Gastroesophageal sphincter (tissue), 3 donors: ENCODE measurements around the gene KIF26B.

Source experiments
- EP300 ChIP-seq: sonication (generic); formaldehyde crosslinking; IDR thresholded peaks from one replicate; pipeline ENCODE4 v1.6.1; 2017; ENCODE audit warnings: antibody characterized with exemption, mild to moderate bottlenecking
- POLR2AphosphoS5 ChIP-seq: sonication (generic); formaldehyde crosslinking; IDR thresholded peaks from one replicate; pipeline ENCODE4 v1.6.1; 2017; ENCODE audit warnings: antibody characterized with exemption
- TF ChIP-seq, protein P1 (sequence below), 4 experiments: fragments of 200-600 bp in 2 of 4; fragments of 450-650 bp in 2 of 4; sonication (generic) in 1 of 4; IDR thresholded peaks; one replicate each; pipeline ENCODE4 v1.5.1; 2017 to 2019; ENCODE audit warnings: antibody characterized with exemption in 4 of 4, mild to moderate bottlenecking in 2 of 4, moderate library complexity in 2 of 4

- TF ChIP-seq, protein P1, sequence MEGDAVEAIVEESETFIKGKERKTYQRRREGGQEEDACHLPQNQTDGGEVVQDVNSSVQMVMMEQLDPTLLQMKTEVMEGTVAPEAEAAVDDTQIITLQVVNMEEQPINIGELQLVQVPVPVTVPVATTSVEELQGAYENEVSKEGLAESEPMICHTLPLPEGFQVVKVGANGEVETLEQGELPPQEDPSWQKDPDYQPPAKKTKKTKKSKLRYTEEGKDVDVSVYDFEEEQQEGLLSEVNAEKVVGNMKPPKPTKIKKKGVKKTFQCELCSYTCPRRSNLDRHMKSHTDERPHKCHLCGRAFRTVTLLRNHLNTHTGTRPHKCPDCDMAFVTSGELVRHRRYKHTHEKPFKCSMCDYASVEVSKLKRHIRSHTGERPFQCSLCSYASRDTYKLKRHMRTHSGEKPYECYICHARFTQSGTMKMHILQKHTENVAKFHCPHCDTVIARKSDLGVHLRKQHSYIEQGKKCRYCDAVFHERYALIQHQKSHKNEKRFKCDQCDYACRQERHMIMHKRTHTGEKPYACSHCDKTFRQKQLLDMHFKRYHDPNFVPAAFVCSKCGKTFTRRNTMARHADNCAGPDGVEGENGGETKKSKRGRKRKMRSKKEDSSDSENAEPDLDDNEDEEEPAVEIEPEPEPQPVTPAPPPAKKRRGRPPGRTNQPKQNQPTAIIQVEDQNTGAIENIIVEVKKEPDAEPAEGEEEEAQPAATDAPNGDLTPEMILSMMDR (IDR thresholded peaks at IDR 0.05): no peak
- no peak for TF ChIP-seq POLR2AphosphoS5
- TF ChIP-seq EP300: no peak
Measured at GRCh38 chr1:245686446-245687030, 531.8 kb downstream of the KIF26B start.
